Esophagus squamous epithelium (tissue), 5 donors: ENCODE results near the gene C16orf82. TPM values are rescaled to one million over a fixed set of nuclear protein-coding genes. Genes with fewer than 3 reads are reported as not detected.

Source experiments
- DNase-seq: peaks from one replicate; lab custom pipeline; 2025; lab: John Stamatoyannopoulos, UW
- H3K27ac ChIP-seq, 4 donors: fragments of 200-600 bp; sonication (generic); one replicate each; pipeline ENCODE4 v1.5.1; 2016 to 2019; ENCODE audit warnings: mild to moderate bottlenecking in 1 of 4
- H3K27me3 ChIP-seq, 4 donors: fragments of 200-600 bp; sonication (generic); 1 replicate in 3 of 4; 2 replicates in 1 of 4; pipeline versions ENCODE4 v1.5.1 to v1.6.0; 2017 to 2021; ENCODE audit warnings: antibody characterized with exemption in 1 of 4
- H3K36me3 ChIP-seq, 3 donors: fragments of 200-600 bp; sonication (generic); one replicate each; pipeline ENCODE4 v1.5.1; 2016 to 2019
- H3K4me1 ChIP-seq, 3 donors: fragments of 200-600 bp; sonication (generic); one replicate each; pipeline ENCODE4 v1.5.1; 2017 to 2019
- H3K4me3 ChIP-seq, 4 donors: fragments of 200-600 bp; sonication (generic); 1 replicate in 3 of 4; 2 replicates in 1 of 4; pipeline ENCODE4 v1.5.1; 2016 to 2019; ENCODE audit warnings: mild to moderate bottlenecking in 2 of 4, moderate library complexity in 1 of 4
- H3K9me3 ChIP-seq, 3 donors: fragments of 200-600 bp; sonication (generic); one replicate each; pipeline ENCODE4 v1.5.1; 2016 to 2019
- CTCF ChIP-seq, 6 experiments: fragments of 450-650 bp in 4 of 6; fragments of 200-600 bp in 2 of 6; sonication (generic) in 2 of 6; IDR thresholded peaks; one replicate each; pipeline ENCODE4 v1.5.1; 2016 to 2019; ENCODE audit warnings: antibody characterized with exemption in 6 of 6, mild to moderate bottlenecking in 4 of 6, moderate library complexity in 4 of 6
- POLR2A ChIP-seq, 4 donors: fragments of 450-650 bp; IDR thresholded peaks; one replicate each; pipeline ENCODE4 v1.6.1; 2017; ENCODE audit warnings: antibody characterized with exemption in 4 of 4, mild to moderate bottlenecking in 4 of 4, moderate library complexity in 3 of 4
- WGBS, 2 donors: methylation state at CpG; one replicate each; pipeline ENCODE4 v1.1.5; 2018; 5-methylcytosine and 5-hydroxymethylcytosine counted together
- intact Hi-C: fragments of 100-400 bp; cut with DNase I; formaldehyde crosslinking; loops from one replicate; pipeline ENCODE4 v1.15.0; 2022
- total RNA-seq, 4 donors: library from RNA; depleted of rRNA; stranded (reverse); fragments of >200 nt; gene quantifications; one replicate each; pipeline ENCODE4 v1.1.0, GENCODE V29; 2016
- donor health status: DM: yes; HTN: yes; CAD: no.

Gene C16orf82
- total RNA-seq, 4 donors from 2014 or later = not detected

- H3K4me1 ChIP-seq = no peaks in the 10 kb centered on the region
- WGBS, 2 donors = 74 to 83% methylated on average over 6 to 7 of the region's 7 CpGs
- TF ChIP-seq CTCF (IDR thresholded peaks at IDR 0.05) (no peak), POLR2A (IDR thresholded peaks at IDR 0.05) (no peak)
- H3K27me3 ChIP-seq = no peaks in the 10 kb centered on the region
- no peak overlapping the region for H3K4me3 ChIP-seq
- H3K9me3 ChIP-seq = no peaks in the 10 kb centered on the region
- no peak for DNase-seq
- no peak overlapping the region for H3K27ac ChIP-seq
- intact Hi-C loops = no loop called here
- H3K36me3 ChIP-seq = no peaks in the 10 kb centered on the region
These were observed 38.1 kb upstream of the C16orf82 start for GRCh38 chr16:27028591-27029110.

- H3K4me3 ChIP-seq = no peak overlapping the region
- no peak for DNase-seq
- no peak overlapping the region for H3K27ac ChIP-seq
- WGBS, 2 donors = 85 to 86% methylated on average over 5 of the region's 6 CpGs
- no peaks in the 10 kb centered on the region for H3K36me3 ChIP-seq
- no peaks in the 10 kb centered on the region for H3K27me3 ChIP-seq
- intact Hi-C loops = no loop called here
- H3K9me3 ChIP-seq = no peaks in the 10 kb centered on the region
- no peak for TF ChIP-seq CTCF (IDR thresholded peaks at IDR 0.05)
- no peak for TF ChIP-seq POLR2A (IDR thresholded peaks at IDR 0.05)
- no peaks in the 10 kb centered on the region for H3K4me1 ChIP-seq
These were observed 37.2 kb upstream of the C16orf82 start for GRCh38 chr16:27029525-27029924.

GRCh38 chr16:27033281-27033979 lies 33.3 kb upstream of the C16orf82 start:
- no peak for DNase-seq
- Histone ChIP-seq H3K9me3 (no peaks in the 10 kb centered on the region), H3K27me3 (no peaks in the 10 kb centered on the region), H3K4me3 (no peak overlapping the region), H3K27ac (no peak overlapping the region), H3K36me3 (no peaks in the 10 kb centered on the region), H3K4me1 (no peaks in the 10 kb centered on the region)
- no peak for TF ChIP-seq POLR2A (IDR thresholded peaks at IDR 0.05)
- TF ChIP-seq CTCF (IDR thresholded peaks at IDR 0.05) = no peak
- intact Hi-C loops = no loop called here
- WGBS, 2 donors = 81 to 82% methylated on average over 12 of the region's 12 CpGs

- intact Hi-C loops = no loop called here
- WGBS, 2 donors = 92 to 93% methylated on average over 23 of the region's 23 CpGs
- DNase-seq = no peak
These were observed 26.0 kb upstream of the C16orf82 start for GRCh38 chr16:27040732-27041131.

More at GRCh38 chr16:27040732-27041131, 26.0 kb upstream of the C16orf82 start:
- no peaks in the 10 kb centered on the region for H3K36me3 ChIP-seq
- no peak overlapping the region for H3K27ac ChIP-seq
- H3K9me3 ChIP-seq = no peaks in the 10 kb centered on the region
- TF ChIP-seq POLR2A (IDR thresholded peaks at IDR 0.05) = no peak
- TF ChIP-seq CTCF (IDR thresholded peaks at IDR 0.05) = no peak
- H3K27me3 ChIP-seq = no peaks in the 10 kb centered on the region
- H3K4me1 ChIP-seq = no peaks in the 10 kb centered on the region
- no peak overlapping the region for H3K4me3 ChIP-seq
